Measurements from ENCODE around the gene OVOL2.

The OVOL2 gene

DNA sequence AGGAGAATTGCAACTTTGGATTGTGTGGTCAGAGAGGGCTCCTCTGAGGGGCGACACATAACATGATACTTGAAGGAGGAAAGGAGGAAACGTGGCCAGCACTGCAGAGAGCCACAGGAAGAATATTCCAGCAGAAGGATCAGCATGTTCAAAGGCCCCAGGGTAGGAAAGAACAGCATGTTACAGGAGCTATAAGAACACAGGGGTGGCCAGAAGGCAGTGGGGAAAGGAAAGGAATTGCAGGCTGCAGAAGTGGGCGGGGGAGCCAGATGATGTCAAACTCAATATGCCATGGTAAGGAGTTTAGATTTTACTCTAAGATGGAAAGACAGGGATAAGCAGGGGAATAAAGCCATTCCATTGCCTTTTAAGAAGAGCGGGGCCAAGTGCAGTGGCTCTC, 58.1 kb downstream of the OVOL2 start:
- H3K4me3 ChIP-seq (ENCODE audit: low read length) = no peak overlapping the region
- H3K9ac ChIP-seq (ENCODE audit: low read depth, low read length) = no peak overlapping the region
- 88% methylated on average over 4 of the region's 4 CpGs for WGBS
- no peaks in the 10 kb centered on the region for H3K36me3 ChIP-seq (ENCODE audit: insufficient read depth, low read length)
- H3K9me3 ChIP-seq (ENCODE audit: insufficient read depth, low read depth, low read length) = no peaks in the 10 kb centered on the region
- no peak overlapping the region for H3K27ac ChIP-seq (ENCODE audit: low read depth, low read length)
- H3K27me3 ChIP-seq (ENCODE audit: insufficient read depth, low read length) = no peaks in the 10 kb centered on the region
- peaks cover 8% of the 10 kb centered on the region; the same call in 1 of the 2 replicates for H3K4me1 ChIP-seq (ENCODE audit: insufficient read depth, low read length)

DNA sequence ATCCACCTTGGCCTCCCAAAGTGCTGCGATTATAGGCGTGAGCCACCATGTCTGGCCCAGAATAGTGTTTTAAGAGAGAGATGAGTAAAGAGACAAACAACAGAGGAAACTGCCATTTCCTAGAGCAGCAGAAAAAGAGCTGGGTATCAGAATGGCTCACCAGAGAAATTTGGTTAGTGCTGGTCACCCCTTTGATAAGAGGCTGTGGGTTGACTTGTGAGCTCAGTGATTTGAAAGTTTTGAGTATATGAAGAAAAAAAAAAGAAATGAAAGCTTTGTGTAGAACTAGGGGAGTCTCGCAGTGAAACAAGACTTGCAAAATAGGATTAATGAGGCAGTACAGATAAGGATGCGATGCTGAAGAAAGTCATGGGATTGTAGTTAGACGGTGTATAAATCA, 59.3 kb downstream of the OVOL2 start:
- WGBS = 93% methylated on average over 5 of the region's 5 CpGs
- no peak overlapping the region for H3K9ac ChIP-seq (ENCODE audit: low read depth, low read length)
- H3K9me3 ChIP-seq (ENCODE audit: insufficient read depth, low read depth, low read length) = no peaks in the 10 kb centered on the region
- no peaks in the 10 kb centered on the region for H3K36me3 ChIP-seq (ENCODE audit: insufficient read depth, low read length)
- peaks cover 5% of the 10 kb centered on the region; the same call in 1 of the 2 replicates for H3K4me1 ChIP-seq (ENCODE audit: insufficient read depth, low read length)
- H3K27me3 ChIP-seq (ENCODE audit: insufficient read depth, low read length) = no peaks in the 10 kb centered on the region
- H3K27ac ChIP-seq (ENCODE audit: low read depth, low read length) = no peak overlapping the region
- H3K4me3 ChIP-seq (ENCODE audit: low read length) = no peak overlapping the region

DNA sequence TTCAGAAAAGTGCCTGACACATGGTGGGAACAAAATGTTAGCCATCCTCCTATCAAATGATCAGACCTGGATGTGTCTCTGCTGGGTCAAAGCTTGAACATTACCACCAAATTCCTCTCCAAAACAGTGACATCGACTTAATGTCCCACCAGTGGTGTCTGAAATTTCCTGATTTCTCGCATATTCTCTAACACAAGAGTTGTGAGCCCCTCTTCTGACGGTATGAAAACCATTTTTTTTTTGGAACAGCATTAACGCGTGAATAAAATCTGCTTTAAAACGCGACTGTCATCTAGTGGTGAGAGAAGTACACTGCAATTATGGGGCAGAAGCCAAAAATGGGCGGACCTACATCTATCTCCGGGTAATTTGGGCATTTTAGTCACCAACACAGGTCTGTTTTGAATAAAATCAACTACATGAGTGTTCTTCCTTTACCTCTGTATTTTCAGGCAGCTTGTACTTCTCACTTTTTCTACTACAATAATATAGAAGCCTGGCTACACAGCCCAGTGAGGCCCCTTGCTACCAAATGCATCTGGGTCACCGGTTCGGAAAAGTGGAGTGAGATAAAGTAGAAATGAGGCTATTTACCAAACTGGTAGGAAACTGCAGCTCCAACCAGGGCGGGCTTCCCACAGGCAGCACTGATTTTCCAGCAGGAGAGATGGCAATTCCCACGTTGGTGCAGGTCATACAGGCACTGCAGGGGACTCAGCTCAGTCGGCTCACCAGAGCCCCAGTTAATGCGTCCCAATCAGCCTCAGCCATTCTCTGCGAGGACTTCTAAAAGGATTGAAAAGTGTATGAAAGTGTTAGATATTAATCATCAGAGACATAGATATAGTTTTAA, 61.5 kb downstream of the OVOL2 start:
- peaks cover 5% of the 10 kb centered on the region; the same call in 1 of the 2 replicates for H3K4me1 ChIP-seq (ENCODE audit: insufficient read depth, low read length)
- 28% methylated on average over 16 of the region's 16 CpGs for WGBS
- no peaks in the 10 kb centered on the region for H3K27me3 ChIP-seq (ENCODE audit: insufficient read depth, low read length)
- H3K9ac ChIP-seq (ENCODE audit: low read depth, low read length) = no peak overlapping the region
- H3K4me3 ChIP-seq (ENCODE audit: low read length) = no peak overlapping the region
- H3K36me3 ChIP-seq (ENCODE audit: insufficient read depth, low read length) = peaks cover 2% of the 10 kb centered on the region; the same call in 1 of the 2 replicates
- H3K9me3 ChIP-seq (ENCODE audit: insufficient read depth, low read depth, low read length) = no peaks in the 10 kb centered on the region
- no peak overlapping the region for H3K27ac ChIP-seq (ENCODE audit: low read depth, low read length)

DNA sequence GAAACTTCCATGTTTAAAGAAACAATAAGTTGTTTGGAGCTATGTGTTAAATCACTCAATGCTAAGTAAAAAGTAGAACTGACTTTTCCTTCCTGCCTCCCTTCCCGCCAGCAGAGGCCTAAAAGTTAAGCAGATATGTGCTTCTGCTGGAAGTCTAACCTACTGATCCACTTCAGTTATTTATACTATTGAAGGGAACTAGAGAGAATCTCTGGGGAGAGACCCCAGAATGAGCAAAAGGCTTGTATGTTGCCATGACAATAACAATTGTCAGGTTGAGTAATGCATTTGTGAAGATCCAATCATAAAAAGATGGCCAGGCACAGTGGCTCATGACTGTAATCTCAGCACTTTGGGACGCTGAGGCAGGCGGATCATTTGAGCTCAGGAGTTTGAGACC, 64.2 kb downstream of the OVOL2 start:
- no peak overlapping the region for H3K27ac ChIP-seq (ENCODE audit: low read depth, low read length)
- H3K9me3 ChIP-seq (ENCODE audit: insufficient read depth, low read depth, low read length) = no peaks in the 10 kb centered on the region
- WGBS = 98% methylated on average over 2 of the region's 3 CpGs
- H3K9ac ChIP-seq (ENCODE audit: low read depth, low read length) = no peak overlapping the region
- peaks cover 5% of the 10 kb centered on the region; the same call in 1 of the 2 replicates for H3K4me1 ChIP-seq (ENCODE audit: insufficient read depth, low read length)
- no peaks in the 10 kb centered on the region for H3K27me3 ChIP-seq (ENCODE audit: insufficient read depth, low read length)
- H3K36me3 ChIP-seq (ENCODE audit: insufficient read depth, low read length) = peaks cover 25% of the 10 kb centered on the region
- no peak overlapping the region for H3K4me3 ChIP-seq (ENCODE audit: low read length)

DNA sequence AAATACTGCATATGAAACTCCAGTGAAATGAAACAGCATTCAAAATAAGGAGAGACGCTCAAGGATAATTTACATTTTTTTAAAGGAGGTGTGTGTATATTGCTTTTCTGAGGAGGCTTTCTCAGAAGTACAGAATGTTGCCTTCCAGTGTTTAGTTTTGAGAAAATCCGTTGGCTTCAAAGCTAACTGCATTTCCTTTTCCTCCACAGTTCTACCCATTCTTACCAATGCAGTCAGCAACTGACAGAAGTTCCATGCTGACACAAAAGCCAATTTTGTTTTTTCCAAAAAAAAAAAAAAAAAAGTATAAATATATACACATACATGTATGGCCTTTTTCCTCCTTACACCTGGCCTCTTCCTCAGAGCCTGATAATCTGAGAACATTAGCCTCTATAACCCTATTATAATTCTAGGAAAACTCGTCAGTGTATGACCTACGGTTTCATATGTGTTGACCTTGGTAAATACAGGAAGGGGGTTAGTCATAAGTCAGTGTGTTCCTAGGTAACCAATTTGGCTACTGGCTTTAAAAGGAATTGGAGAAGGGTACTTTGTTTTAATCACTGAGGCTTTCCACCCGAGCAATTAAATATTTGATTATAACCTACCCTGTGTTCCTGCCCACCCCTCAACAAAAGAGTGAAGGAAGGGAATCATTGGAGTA, 64.7 kb downstream of the OVOL2 start:
- no peaks in the 10 kb centered on the region for H3K27me3 ChIP-seq (ENCODE audit: insufficient read depth, low read length)
- no peak overlapping the region for H3K4me3 ChIP-seq (ENCODE audit: low read length)
- WGBS = 93% methylated on average over 4 of the region's 5 CpGs
- H3K9me3 ChIP-seq (ENCODE audit: insufficient read depth, low read depth, low read length) = no peaks in the 10 kb centered on the region
- H3K4me1 ChIP-seq (ENCODE audit: insufficient read depth, low read length) = peaks cover 5% of the 10 kb centered on the region; the same call in 1 of the 2 replicates
- no peak overlapping the region for H3K9ac ChIP-seq (ENCODE audit: low read depth, low read length)
- H3K27ac ChIP-seq (ENCODE audit: low read depth, low read length) = no peak overlapping the region
- H3K36me3 ChIP-seq (ENCODE audit: insufficient read depth, low read length) = peaks cover 31% of the 10 kb centered on the region

DNA sequence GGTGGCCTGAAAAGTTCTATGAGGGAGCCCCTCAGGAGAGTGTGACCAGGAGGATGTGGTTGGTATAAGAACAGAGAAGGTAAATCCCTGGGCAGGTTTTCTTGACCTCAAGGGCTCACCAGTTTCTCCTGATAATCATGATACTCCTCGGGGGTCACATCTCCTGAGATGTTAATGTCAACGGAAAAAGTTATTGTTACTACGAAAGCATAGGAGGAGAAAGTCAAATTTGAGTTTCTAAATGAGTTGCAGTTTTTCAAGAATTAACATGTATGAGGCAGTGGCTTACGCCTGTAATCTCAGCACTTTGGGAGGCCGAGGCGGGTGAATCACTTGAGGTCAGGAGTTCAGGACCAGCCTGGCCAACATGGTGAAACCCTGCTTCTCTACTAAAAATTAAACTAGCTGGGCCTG, 65.5 kb downstream of the OVOL2 start:
- Histone ChIP-seq H3K9me3 (ENCODE audit: insufficient read depth, low read depth, low read length) (no peaks in the 10 kb centered on the region), H3K9ac (ENCODE audit: low read depth, low read length) (no peak overlapping the region), H3K27ac (ENCODE audit: low read depth, low read length) (no peak overlapping the region), H3K36me3 (ENCODE audit: insufficient read depth, low read length) (peaks cover 38% of the 10 kb centered on the region), H3K27me3 (ENCODE audit: insufficient read depth, low read length) (no peaks in the 10 kb centered on the region), H3K4me1 (ENCODE audit: insufficient read depth, low read length) (peaks cover 5% of the 10 kb centered on the region; the same call in 1 of the 2 replicates), H3K4me3 (ENCODE audit: low read length) (no peak overlapping the region)
- 95% methylated on average over 6 of the region's 6 CpGs for WGBS

DNA sequence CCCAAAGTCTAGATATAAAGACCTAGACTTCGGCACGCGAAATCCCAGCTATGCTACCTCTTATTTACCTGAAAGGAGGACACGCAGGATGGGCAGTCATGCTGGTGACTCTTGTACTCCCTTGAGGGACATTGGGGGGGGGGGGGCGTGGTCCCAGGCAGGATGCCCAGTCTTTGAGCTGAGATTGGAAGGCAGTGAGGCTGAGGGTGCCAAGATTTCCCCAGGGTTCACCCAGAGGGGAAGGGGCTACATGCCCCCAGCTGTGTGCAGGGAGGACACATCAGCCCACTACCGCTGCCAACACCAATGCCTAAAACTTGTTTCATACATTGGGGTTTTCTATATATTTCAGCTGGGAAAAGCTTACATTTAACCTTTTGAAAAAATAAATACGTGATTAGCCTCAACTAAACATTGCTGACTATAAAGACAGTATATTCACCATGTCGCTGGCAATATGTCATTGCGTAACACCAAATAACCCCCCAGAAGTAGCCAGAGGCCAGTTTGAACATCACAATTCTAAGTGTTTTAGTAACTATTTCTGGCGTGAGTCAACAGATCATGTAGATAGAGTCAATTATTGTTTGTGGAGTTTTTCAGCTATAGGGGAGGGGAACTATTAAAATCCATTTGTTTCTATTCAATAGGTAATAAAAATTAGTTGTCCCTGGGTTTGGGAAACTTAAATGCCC, 67.3 kb downstream of the OVOL2 start:
- no peak overlapping the region for H3K27ac ChIP-seq (ENCODE audit: low read depth, low read length)
- H3K27me3 ChIP-seq (ENCODE audit: insufficient read depth, low read length) = no peaks in the 10 kb centered on the region
- no peaks in the 10 kb centered on the region for H3K9me3 ChIP-seq (ENCODE audit: insufficient read depth, low read depth, low read length)
- H3K4me3 ChIP-seq (ENCODE audit: low read length) = no peak overlapping the region
- H3K36me3 ChIP-seq (ENCODE audit: insufficient read depth, low read length) = peaks cover 50% of the 10 kb centered on the region
- H3K9ac ChIP-seq (ENCODE audit: low read depth, low read length) = no peak overlapping the region
- 94% methylated on average over 9 of the region's 10 CpGs for WGBS
- no peaks in the 10 kb centered on the region for H3K4me1 ChIP-seq (ENCODE audit: insufficient read depth, low read length)

DNA sequence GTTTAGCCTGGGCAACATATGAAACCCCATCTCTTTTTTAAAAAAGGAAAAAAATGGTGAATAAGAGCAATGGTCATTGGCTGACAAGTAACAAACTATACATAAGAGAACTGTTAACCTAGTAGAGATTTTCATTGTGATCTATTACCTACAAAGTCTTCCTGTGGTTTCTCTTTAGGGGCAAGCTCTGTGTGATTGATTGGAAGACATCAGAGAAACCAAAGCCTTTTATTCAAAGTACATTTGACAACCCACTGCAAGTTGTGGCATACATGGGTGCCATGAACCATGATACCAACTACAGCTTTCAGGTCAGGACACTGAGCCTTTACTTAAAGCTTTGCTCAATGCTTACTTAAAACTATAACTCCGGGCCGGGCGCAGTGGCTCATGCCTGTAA, 69.7 kb downstream of the OVOL2 start:
- Histone ChIP-seq H3K27ac (ENCODE audit: low read depth, low read length) (no peak overlapping the region), H3K27me3 (ENCODE audit: insufficient read depth, low read length) (no peaks in the 10 kb centered on the region), H3K9ac (ENCODE audit: low read depth, low read length) (no peak overlapping the region), H3K9me3 (ENCODE audit: insufficient read depth, low read depth, low read length) (no peaks in the 10 kb centered on the region), H3K36me3 (ENCODE audit: insufficient read depth, low read length) (peaks cover 61% of the 10 kb centered on the region), H3K4me1 (ENCODE audit: insufficient read depth, low read length) (peaks cover 14% of the 10 kb centered on the region), H3K4me3 (ENCODE audit: low read length) (no peak overlapping the region)
- WGBS = 97% methylated on average over 3 of the region's 3 CpGs

DNA sequence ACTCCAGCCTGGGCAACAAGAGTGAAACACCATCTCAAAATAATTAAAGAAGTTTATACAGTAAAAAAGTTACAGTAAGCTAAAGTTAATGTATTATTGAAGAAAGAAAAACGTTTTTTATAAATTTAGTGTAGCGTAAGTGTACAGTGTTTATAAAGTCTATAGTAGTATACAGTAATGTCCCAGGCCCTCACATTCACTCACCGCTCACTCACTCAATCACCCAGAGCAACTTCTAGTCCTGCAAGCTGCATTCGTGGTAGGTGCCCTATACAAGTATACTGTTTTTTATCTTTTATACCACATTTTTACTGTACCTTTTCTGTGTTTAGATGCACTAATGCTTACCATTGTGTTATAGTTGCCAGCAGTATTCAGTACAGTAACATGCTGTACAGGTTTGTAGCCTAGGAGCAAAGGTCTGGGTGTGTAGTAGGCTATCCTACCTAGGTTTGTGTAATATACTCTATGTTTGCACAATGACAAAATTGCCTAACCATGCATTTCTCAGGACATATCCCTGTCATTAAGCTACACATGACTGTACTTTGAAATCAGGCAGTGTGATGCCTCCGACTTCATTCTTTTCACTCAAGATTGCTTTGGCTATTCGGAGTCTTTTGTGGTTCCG, 72.2 kb downstream of the OVOL2 start:
- 94% methylated on average over 7 of the region's 7 CpGs for WGBS
- peaks cover 73% of the 10 kb centered on the region for H3K36me3 ChIP-seq (ENCODE audit: insufficient read depth, low read length)

DNA sequence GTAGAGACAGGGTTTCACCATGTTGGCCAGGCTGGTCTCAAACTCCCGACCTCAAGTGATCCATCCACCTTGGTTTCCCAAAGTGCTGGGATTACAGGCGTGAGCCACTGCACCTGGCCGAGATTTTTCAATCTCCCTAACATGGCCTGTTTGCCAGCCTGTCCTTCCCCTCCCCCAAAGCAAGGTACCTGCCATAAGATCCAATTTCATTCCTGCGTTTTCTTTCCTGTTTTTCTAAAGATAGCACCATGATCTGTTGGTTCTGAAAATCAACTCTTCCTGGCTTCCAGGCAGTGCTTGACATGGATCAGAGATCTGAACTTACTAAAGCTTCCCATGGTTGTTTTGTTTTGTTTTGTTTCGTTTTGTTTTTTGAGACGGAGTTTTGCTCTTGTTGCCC, 81.4 kb downstream of the OVOL2 start:
- Histone ChIP-seq H3K9ac (ENCODE audit: low read depth, low read length) (no peak overlapping the region), H3K36me3 (ENCODE audit: insufficient read depth, low read length) (peaks cover 76% of the 10 kb centered on the region)

More for the DNA sequence above, 72.2 kb downstream of the OVOL2 start:
- H3K27ac ChIP-seq (ENCODE audit: low read depth, low read length) = no peak overlapping the region
- no peak overlapping the region for H3K9ac ChIP-seq (ENCODE audit: low read depth, low read length)
- H3K4me1 ChIP-seq (ENCODE audit: insufficient read depth, low read length) = peaks cover 21% of the 10 kb centered on the region
- no peaks in the 10 kb centered on the region for H3K27me3 ChIP-seq (ENCODE audit: insufficient read depth, low read length)
- H3K9me3 ChIP-seq (ENCODE audit: insufficient read depth, low read depth, low read length) = no peaks in the 10 kb centered on the region
- no peak overlapping the region for H3K4me3 ChIP-seq (ENCODE audit: low read length)

More for the DNA sequence above, 81.4 kb downstream of the OVOL2 start:
- Histone ChIP-seq H3K4me3 (ENCODE audit: low read length) (no peak overlapping the region), H3K27ac (ENCODE audit: low read depth, low read length) (no peak overlapping the region), H3K4me1 (ENCODE audit: insufficient read depth, low read length) (peaks cover 13% of the 10 kb centered on the region; the same call in 1 of the 2 replicates), H3K27me3 (ENCODE audit: insufficient read depth, low read length) (no peaks in the 10 kb centered on the region), H3K9me3 (ENCODE audit: insufficient read depth, low read depth, low read length) (no peaks in the 10 kb centered on the region)
- 96% methylated on average over 6 of the region's 6 CpGs for WGBS
